ENCODE measurements around the gene FOXP4.

DNA sequence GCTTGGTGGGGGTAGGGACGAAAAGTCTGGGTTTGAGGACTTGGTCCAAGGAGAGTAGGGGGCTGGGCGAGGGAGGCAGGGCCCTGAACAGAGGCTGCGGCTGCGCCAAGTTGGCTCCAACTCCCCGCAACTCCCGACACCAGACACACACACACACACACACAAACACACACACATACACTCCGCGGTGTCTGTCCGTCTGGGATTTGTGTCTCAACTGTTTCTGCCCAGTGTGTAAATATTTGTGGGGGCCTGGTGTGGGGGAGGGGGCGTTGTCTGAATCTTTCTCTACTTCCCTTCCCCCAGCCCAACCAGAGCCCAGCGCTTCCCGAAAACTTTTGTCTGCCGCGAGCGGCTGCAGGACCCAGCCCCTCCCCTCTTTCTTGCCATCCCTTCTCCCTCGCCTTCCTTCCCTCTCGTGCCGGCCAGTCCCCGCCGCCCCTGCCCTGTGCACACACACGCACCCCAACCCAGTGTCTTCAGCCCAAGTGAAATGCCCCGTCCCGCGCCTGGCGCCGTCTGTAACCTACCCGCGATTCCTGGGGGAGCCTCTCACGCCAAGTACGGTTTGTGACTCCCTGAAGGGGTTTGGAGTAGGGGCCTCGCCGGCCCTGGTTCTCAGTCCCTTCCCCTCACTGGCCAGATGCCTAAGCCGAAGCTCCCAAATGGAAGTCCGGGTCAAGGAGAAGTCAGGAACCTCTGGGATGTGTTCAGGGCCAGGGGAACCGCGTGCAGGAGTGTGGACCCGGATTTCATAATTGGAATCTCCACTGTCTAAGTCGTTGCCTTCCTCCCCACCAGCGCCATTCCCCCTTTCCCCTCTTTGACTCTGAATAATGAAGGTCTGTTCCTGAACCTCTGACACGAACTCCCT lies 93.0 kb downstream of the FOXP4 start:
- TF ChIP-seq, protein P1, sequence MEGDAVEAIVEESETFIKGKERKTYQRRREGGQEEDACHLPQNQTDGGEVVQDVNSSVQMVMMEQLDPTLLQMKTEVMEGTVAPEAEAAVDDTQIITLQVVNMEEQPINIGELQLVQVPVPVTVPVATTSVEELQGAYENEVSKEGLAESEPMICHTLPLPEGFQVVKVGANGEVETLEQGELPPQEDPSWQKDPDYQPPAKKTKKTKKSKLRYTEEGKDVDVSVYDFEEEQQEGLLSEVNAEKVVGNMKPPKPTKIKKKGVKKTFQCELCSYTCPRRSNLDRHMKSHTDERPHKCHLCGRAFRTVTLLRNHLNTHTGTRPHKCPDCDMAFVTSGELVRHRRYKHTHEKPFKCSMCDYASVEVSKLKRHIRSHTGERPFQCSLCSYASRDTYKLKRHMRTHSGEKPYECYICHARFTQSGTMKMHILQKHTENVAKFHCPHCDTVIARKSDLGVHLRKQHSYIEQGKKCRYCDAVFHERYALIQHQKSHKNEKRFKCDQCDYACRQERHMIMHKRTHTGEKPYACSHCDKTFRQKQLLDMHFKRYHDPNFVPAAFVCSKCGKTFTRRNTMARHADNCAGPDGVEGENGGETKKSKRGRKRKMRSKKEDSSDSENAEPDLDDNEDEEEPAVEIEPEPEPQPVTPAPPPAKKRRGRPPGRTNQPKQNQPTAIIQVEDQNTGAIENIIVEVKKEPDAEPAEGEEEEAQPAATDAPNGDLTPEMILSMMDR (IDR thresholded peaks at IDR 0.05) = no peak
- TF ChIP-seq POLR2A (IDR thresholded peaks at IDR 0.05; ENCODE audit: low read depth) (no peak), EP300 (IDR thresholded peaks at IDR 0.05) (no peak), POLR2AphosphoS5 (IDR thresholded peaks at IDR 0.05) (no peak)
